ENCODE results near the gene NCBP1. TPM values are rescaled to one million over a fixed set of nuclear protein-coding genes. Genes with fewer than 3 reads are reported as not detected.
A peak's percentile ranks its signal among the peaks of the same experiment; 100 is the strongest.

The NCBP1 gene
- total and polyA plus RNA-seq, 7 experiments from 2014 or later = 15.9 to 42.2 (median 35.6) TPM

- DNase-seq (no peak), ATAC-seq (no peak)
- Histone ChIP-seq H3K4me1 (ENCODE audit: control insufficient read depth in 2 of 2, insufficient read depth in 2 of 2, low read length in 2 of 2) (peaks cover 19 to 23% of the 10 kb centered on the region in 2 donors), H3K27me3 (ENCODE audit: control insufficient read depth in 2 of 2, insufficient read depth in 2 of 2, low read length in 2 of 2) (no peaks in the 10 kb centered on the region), H3K4me3 (ENCODE audit: low read length) (no peak overlapping the region), H3K36me3 (ENCODE audit: control insufficient read depth in 2 of 3, insufficient read depth in 3 of 3, low read length in 3 of 3) (peaks cover 3 to 11% (median 4%) of the 10 kb centered on the region in 3 experiments), H3K27ac (ENCODE audit: low read depth, low read length) (no peak overlapping the region), H3K9me3 (ENCODE audit: control insufficient read depth in 2 of 3, low read length in 3 of 3) (no peaks in the 10 kb centered on the region)
- Mint-ChIP-seq H3K4me3 (no peak overlapping the region), H3K4me1 (peaks cover 25 to 70% (median 54%) of the 10 kb centered on the region in 7 donors), H3K27me3 (no peaks in the 10 kb centered on the region), H3K9me3 (peaks cover 0 to 2% (median 0%) of the 10 kb centered on the region in 11 donors), H3K27ac (no peak overlapping the region), H3K36me3 (peaks cover 0 to 5% (median 4%) of the 10 kb centered on the region in 5 donors)
- intact Hi-C loops (cut with micrococcal nuclease) = loop anchor here (5.0 kb wide), 5 partner anchors 172 to 1167 kb away; partner anchors contain the start of genes ZNF510 (in 2 of the 2) and ANKS6 (in 1 of the 2)
- ChIA-PET CTCF (no interaction called here), POLR2A (no interaction called here)
Observed at GRCh38 chr9:97630591-97630990, 3.0 kb upstream of the NCBP1 start.

GRCh38 chr9:97632248-97632984 lies 1.2 kb upstream of the NCBP1 start:
- H3K4me3 ChIP-seq (ENCODE audit: low read length) = peak overlapping the region; percentile 78
- H3K4me3 Mint-ChIP-seq = peak overlapping the region; percentile 86 to 100 (median 96)
- peaks cover 0 to 4% (median 0%) of the 10 kb centered on the region in 11 donors for H3K9me3 Mint-ChIP-seq
- H3K4me1 Mint-ChIP-seq = peaks cover 37 to 82% (median 65%) of the 10 kb centered on the region in 7 donors
- no peak for ATAC-seq
- intact Hi-C loops (cut with micrococcal nuclease) = loop anchor here (2.0 to 5.0 kb wide), 11 partner anchors 18 to 1214 kb away; partner anchors contain the start of genes ZNF510 (in 2 of the 2), ANKS6 (in 1 of the 2), ANP32B (in 1 of the 2) and NANS (in 1 of the 2)
- DNase-seq = peak in 4 of 9 donors; percentile 1 to 32 (median 14)
- peaks cover 31 to 38% of the 10 kb centered on the region in 2 donors for H3K4me1 ChIP-seq (ENCODE audit: control insufficient read depth in 2 of 2, insufficient read depth in 2 of 2, low read length in 2 of 2)
- peak overlapping the region; percentile 98 to 100 (median 99) for H3K27ac Mint-ChIP-seq
- H3K9me3 ChIP-seq (ENCODE audit: control insufficient read depth in 2 of 3, low read length in 3 of 3) = no peaks in the 10 kb centered on the region
- H3K27me3 ChIP-seq (ENCODE audit: control insufficient read depth in 2 of 2, insufficient read depth in 2 of 2, low read length in 2 of 2) = no peaks in the 10 kb centered on the region
- H3K27me3 Mint-ChIP-seq = no peaks in the 10 kb centered on the region
- CTCF ChIA-PET = interaction anchor here (1.2 to 2.5 kb wide), 4 partner anchors 17 to 289 kb away, joined by 3 to 13 read pairs (median 7); no protein-coding TSS in a partner anchor
- H3K36me3 Mint-ChIP-seq = peaks cover 0 to 8% (median 0%) of the 10 kb centered on the region in 5 donors
- POLR2A ChIA-PET = interaction anchor here (0.6 to 2.7 kb wide), 15 partner anchors 14 to 778 kb away, joined by 3 to 19 read pairs (median 5); partner anchors contain the start of genes NANS, TBC1D2, TDRD7 and TRMO
- H3K27ac ChIP-seq (ENCODE audit: low read depth, low read length) = peak overlapping the region; percentile 88
- H3K36me3 ChIP-seq (ENCODE audit: control insufficient read depth in 2 of 3, insufficient read depth in 3 of 3, low read length in 3 of 3) = peaks cover 0 to 6% (median 0%) of the 10 kb centered on the region in 3 experiments

GRCh38 chr9:97633859-97634490 lies 354 bp downstream of the NCBP1 start:
- Histone ChIP-seq H3K27ac (ENCODE audit: low read depth, low read length) (peak overlapping the region; percentile 88), H3K9me3 (ENCODE audit: control insufficient read depth in 2 of 3, low read length in 3 of 3) (no peaks in the 10 kb centered on the region), H3K4me1 (ENCODE audit: control insufficient read depth in 2 of 2, insufficient read depth in 2 of 2, low read length in 2 of 2) (peaks cover 44 to 51% of the 10 kb centered on the region in 2 donors), H3K4me3 (ENCODE audit: low read length) (peak overlapping the region; percentile 78), H3K36me3 (ENCODE audit: control insufficient read depth in 2 of 3, insufficient read depth in 3 of 3, low read length in 3 of 3) (peaks cover 0 to 6% (median 0%) of the 10 kb centered on the region in 3 experiments), H3K27me3 (ENCODE audit: control insufficient read depth in 2 of 2, insufficient read depth in 2 of 2, low read length in 2 of 2) (no peaks in the 10 kb centered on the region)
- intact Hi-C loops (cut with micrococcal nuclease) = loop anchor here (1.0 to 5.0 kb wide), 22 partner anchors 17 to 1215 kb away; partner anchors contain the start of genes TRMO (in 2 of the 2), XPA (in 2 of the 2), ZNF510 (in 2 of the 2) and ZNF782 (in 2 of the 2)
- ATAC-seq = no peak
- Mint-ChIP-seq H3K36me3 (peaks cover 0 to 8% (median 0%) of the 10 kb centered on the region in 5 donors), H3K27ac (peak overlapping the region; percentile 98 to 100 (median 99)), H3K4me3 (peak overlapping the region; percentile 86 to 100 (median 96)), H3K4me1 (peaks cover 40 to 85% (median 70%) of the 10 kb centered on the region in 7 donors), H3K9me3 (peaks cover 0 to 4% (median 0%) of the 10 kb centered on the region in 11 donors), H3K27me3 (no peaks in the 10 kb centered on the region)
- CTCF ChIA-PET = interaction anchor here (1.0 to 2.5 kb wide), 3 partner anchors 15 to 287 kb away, joined by 3 to 13 read pairs (median 6); no protein-coding TSS in a partner anchor
- POLR2A ChIA-PET = interaction anchor here (0.5 to 2.7 kb wide), 18 partner anchors 8 to 1117 kb away, joined by 3 to 19 read pairs (median 4); partner anchors contain the start of genes NANS, TBC1D2, TDRD7 and XPA
- peak in 3 of 9 donors; percentile 20 to 46 (median 30) for DNase-seq

- Histone ChIP-seq H3K4me1 (ENCODE audit: control insufficient read depth in 2 of 2, insufficient read depth in 2 of 2, low read length in 2 of 2) (peaks cover 44 to 51% of the 10 kb centered on the region in 2 donors), H3K4me3 (ENCODE audit: low read length) (peak overlapping the region; percentile 78), H3K27ac (ENCODE audit: low read depth, low read length) (peak overlapping the region; percentile 88), H3K9me3 (ENCODE audit: control insufficient read depth in 2 of 3, low read length in 3 of 3) (no peaks in the 10 kb centered on the region), H3K36me3 (ENCODE audit: control insufficient read depth in 2 of 3, insufficient read depth in 3 of 3, low read length in 3 of 3) (peaks cover 0 to 6% (median 0%) of the 10 kb centered on the region in 3 experiments), H3K27me3 (ENCODE audit: control insufficient read depth in 2 of 2, insufficient read depth in 2 of 2, low read length in 2 of 2) (no peaks in the 10 kb centered on the region)
- Mint-ChIP-seq H3K4me3 (peak overlapping the region; percentile 86 to 100 (median 96)), H3K27ac (peak overlapping the region in 7 of 9 donors; percentile 98 to 100 (median 99)), H3K27me3 (no peaks in the 10 kb centered on the region), H3K9me3 (peaks cover 0 to 4% (median 0%) of the 10 kb centered on the region in 11 donors), H3K4me1 (peaks cover 44 to 86% (median 71%) of the 10 kb centered on the region in 7 donors), H3K36me3 (peaks cover 0 to 8% (median 0%) of the 10 kb centered on the region in 5 donors)
- no peak for DNase-seq
- ChIA-PET CTCF (interaction anchor here (1.0 kb wide), 1 partner anchor 14 kb away, joined by 3 read pairs; no protein-coding TSS in a partner anchor), POLR2A (interaction anchor here (0.5 kb wide), 1 partner anchor 270 kb away, joined by 3 read pairs; no protein-coding TSS in a partner anchor)
- no peak for ATAC-seq
- intact Hi-C loops (cut with micrococcal nuclease) = no loop called here
Observed at GRCh38 chr9:97635026-97635425, 1.4 kb downstream of the NCBP1 start.

GRCh38 chr9:97636903-97637302 lies 3.3 kb downstream of the NCBP1 start:
- Mint-ChIP-seq H3K4me1 (peaks cover 47 to 83% (median 69%) of the 10 kb centered on the region in 7 donors), H3K36me3 (peaks cover 0 to 16% (median 0%) of the 10 kb centered on the region in 5 donors), H3K27me3 (no peaks in the 10 kb centered on the region), H3K9me3 (peaks cover 0 to 4% (median 0%) of the 10 kb centered on the region in 11 donors), H3K27ac (peak overlapping the region in 3 of 9 donors; percentile 4 to 16 (median 12)), H3K4me3 (peak overlapping the region; percentile 26 to 86 (median 55))
- Histone ChIP-seq H3K27me3 (ENCODE audit: control insufficient read depth in 2 of 2, insufficient read depth in 2 of 2, low read length in 2 of 2) (no peaks in the 10 kb centered on the region), H3K27ac (ENCODE audit: low read depth, low read length) (no peak overlapping the region), H3K9me3 (ENCODE audit: control insufficient read depth in 2 of 3, low read length in 3 of 3) (no peaks in the 10 kb centered on the region), H3K4me3 (ENCODE audit: low read length) (no peak overlapping the region), H3K36me3 (ENCODE audit: control insufficient read depth in 2 of 3, insufficient read depth in 3 of 3, low read length in 3 of 3) (peaks cover 0 to 17% (median 0%) of the 10 kb centered on the region in 3 experiments), H3K4me1 (ENCODE audit: control insufficient read depth in 2 of 2, insufficient read depth in 2 of 2, low read length in 2 of 2) (peaks cover 41 to 47% of the 10 kb centered on the region in 2 donors)
- intact Hi-C loops (cut with micrococcal nuclease) = no loop called here
- ChIA-PET POLR2A (interaction anchor here (1.1 kb wide), 1 partner anchor 9 kb away, joined by 4 read pairs; no protein-coding TSS in a partner anchor), CTCF (interaction anchor here (1.1 kb wide), 1 partner anchor 38 kb away, joined by 3 read pairs; no protein-coding TSS in a partner anchor)
- ATAC-seq (no peak), DNase-seq (no peak)
